H9 (cell line): ENCODE data around the gene COL27A1. TPM values are rescaled to one million over a fixed set of nuclear protein-coding genes. Genes with fewer than 3 reads are reported as not detected.

ENCODE experiments used
- DNase-seq: peaks from one replicate; pipeline ENCODE4 v3.0.0-alpha.2; 2017
- H2AFZ ChIP-seq: one replicate; pipeline ENCODE4 v1.6.1; 2013; ENCODE audit warnings: mild to moderate bottlenecking, low read length, control low read depth, moderate library complexity
- H2AK5ac ChIP-seq: 2 replicates; pipeline ENCODE4 v1.6.1; 2013; ENCODE audit warnings: low read length, control low read depth, mixed read lengths; ENCODE audit not compliant: insufficient read length
- H2BK120ac ChIP-seq: one replicate; pipeline ENCODE4 v1.6.1; 2013; ENCODE audit warnings: low read depth, mild to moderate bottlenecking, low read length, control low read depth, inconsistent platforms; ENCODE audit not compliant: poor library complexity, severe bottlenecking
- H2BK12ac ChIP-seq: 2 replicates; pipeline ENCODE4 v1.6.1; 2013; ENCODE audit warnings: low read length, control low read depth, mixed read lengths, low read depth; ENCODE audit not compliant: insufficient read length
- H2BK15ac ChIP-seq: 2 replicates; pipeline ENCODE4 v1.6.1; 2013; ENCODE audit warnings: low read depth, low read length, control low read depth
- H2BK20ac ChIP-seq: one replicate; pipeline ENCODE4 v1.6.1; 2013; ENCODE audit warnings: low read depth, mild to moderate bottlenecking, low read length, control low read depth, inconsistent platforms; ENCODE audit not compliant: poor library complexity, severe bottlenecking
- H2BK5ac ChIP-seq: 2 replicates; pipeline ENCODE4 v1.6.1; 2013; ENCODE audit warnings: low read length, control low read depth, mixed read lengths; ENCODE audit not compliant: insufficient read length
- H3K14ac ChIP-seq: 2 replicates; pipeline ENCODE4 v1.6.1; 2013; ENCODE audit warnings: low read length, control low read depth; ENCODE audit not compliant: insufficient read depth
- H3K18ac ChIP-seq: 2 replicates; pipeline ENCODE4 v1.6.1; 2013; ENCODE audit warnings: low read depth, mild to moderate bottlenecking, mixed read lengths, low read length, control low read depth; ENCODE audit not compliant: insufficient read length
- H3K23ac ChIP-seq: 2 replicates; pipeline ENCODE4 v1.6.1; 2013; ENCODE audit warnings: low read length, control low read depth, mixed read lengths, low read depth; ENCODE audit not compliant: insufficient read length
- H3K23me2 ChIP-seq: 2 replicates; pipeline ENCODE4 v1.6.1; 2013; ENCODE audit warnings: low read depth, mild to moderate bottlenecking, mixed read lengths, low read length, control low read depth; ENCODE audit not compliant: insufficient read length, poor library complexity, severe bottlenecking
- H3K27ac ChIP-seq: 2 replicates; pipeline ENCODE4 v1.5.1; 2013; ENCODE audit warnings: low read length, control low read depth, mixed read lengths, low read depth; ENCODE audit not compliant: insufficient read length
- H3K27me3 ChIP-seq: 2 replicates; pipeline ENCODE4 v1.6.1; 2013; ENCODE audit warnings: low read length, control low read depth, inconsistent platforms; ENCODE audit not compliant: insufficient read depth
- H3K4ac ChIP-seq: 2 replicates; pipeline ENCODE4 v1.6.1; 2013; ENCODE audit warnings: low read depth, mild to moderate bottlenecking, control low read depth, inconsistent platforms, low read length, moderate library complexity
- H3K4me1 ChIP-seq: 2 replicates; pipeline ENCODE4 v1.6.1; 2013; ENCODE audit warnings: low read length, control low read depth, inconsistent platforms; ENCODE audit not compliant: insufficient read depth
- H3K4me2 ChIP-seq: 2 replicates; pipeline ENCODE4 v1.6.1; 2013; ENCODE audit warnings: low read length, control low read depth, mixed read lengths; ENCODE audit not compliant: insufficient read length, insufficient read depth
- H3K56ac ChIP-seq: 2 replicates; pipeline ENCODE4 v1.6.1; 2013; ENCODE audit warnings: low read depth, mild to moderate bottlenecking, mixed read lengths, low read length, control low read depth; ENCODE audit not compliant: insufficient read length
- H3K79me1 ChIP-seq: 2 replicates; pipeline ENCODE4 v1.6.1; 2013; ENCODE audit warnings: low read depth, mild to moderate bottlenecking, moderate library complexity, low read length, control low read depth, inconsistent platforms; ENCODE audit not compliant: insufficient read depth, poor library complexity, severe bottlenecking
- H3K79me2 ChIP-seq: 2 replicates; pipeline ENCODE4 v1.6.1; 2013; ENCODE audit warnings: low read length, control low read depth, inconsistent platforms; ENCODE audit not compliant: insufficient read depth
- H3K9ac ChIP-seq: 2 replicates; pipeline ENCODE4 v1.6.1; 2013; ENCODE audit warnings: low read length, control low read depth, mixed read lengths; ENCODE audit not compliant: insufficient read length; ENCODE audit errors: extremely low read depth
- H3K9me3 ChIP-seq: one replicate; pipeline ENCODE4 v1.6.1; 2013; ENCODE audit warnings: low read depth, low read length, inconsistent platforms; ENCODE audit not compliant: control insufficient read depth
- H3T11ph ChIP-seq: one replicate; pipeline ENCODE4 v1.6.1; 2013; ENCODE audit warnings: mild to moderate bottlenecking, low read length, control low read depth, inconsistent platforms
- H4K20me1 ChIP-seq: one replicate; pipeline ENCODE4 v1.6.1; 2013; ENCODE audit not compliant: control insufficient read depth, insufficient read length, insufficient read depth
- H4K5ac ChIP-seq: 2 replicates; pipeline ENCODE4 v1.6.1; 2013; ENCODE audit warnings: low read depth, mild to moderate bottlenecking, mixed read lengths, low read length, control low read depth; ENCODE audit not compliant: insufficient read length
- H4K8ac ChIP-seq: replicated peaks from 2 replicates; pipeline ENCODE4 v1.6.1; 2013; ENCODE audit warnings: low read length, control low read depth, mixed read lengths, low read depth; ENCODE audit not compliant: insufficient read length
- H4K91ac ChIP-seq: 2 replicates; pipeline ENCODE4 v1.6.1; 2013; ENCODE audit warnings: low read depth, mild to moderate bottlenecking, moderate library complexity, mixed read lengths, low read length, control low read depth; ENCODE audit not compliant: insufficient read length
- H3K27ac Mint-ChIP-seq, 3 experiments: 2 replicates in 2 of 3; 3 replicates in 1 of 3; pipeline ENCODE4 v1.8.0; 2020 to 2021; ENCODE audit warnings: mixed read lengths in 3 of 3, mild to moderate bottlenecking in 1 of 3, moderate library complexity in 1 of 3
- H3K27me3 Mint-ChIP-seq: 2 replicates; pipeline ENCODE4 v1.8.0; 2021; ENCODE audit warnings: low read depth, mild to moderate bottlenecking, moderate library complexity, mixed read lengths
- H3K36me3 Mint-ChIP-seq, 3 experiments: 2 replicates in 2 of 3; 3 replicates in 1 of 3; pipeline ENCODE4 v1.8.0; 2020 to 2021; ENCODE audit warnings: low read depth in 3 of 3, mixed read lengths in 3 of 3; ENCODE audit not compliant: insufficient read depth in 1 of 3
- H3K4me1 Mint-ChIP-seq, 2 experiments: 2 replicates each; pipeline ENCODE4 v1.8.0; 2020; ENCODE audit warnings: mixed read lengths in 2 of 2
- H3K4me3 Mint-ChIP-seq, 2 experiments: 2 replicates in 1 of 2; 3 replicates in 1 of 2; pipeline ENCODE4 v1.8.0; 2020 to 2021; ENCODE audit warnings: mild to moderate bottlenecking in 2 of 2, mixed read lengths in 2 of 2, moderate library complexity in 1 of 2
- H3K9me3 Mint-ChIP-seq, 2 experiments: 2 replicates in 1 of 2; 3 replicates in 1 of 2; pipeline ENCODE4 v1.8.0; 2020; ENCODE audit warnings: mild to moderate bottlenecking in 2 of 2, mixed read lengths in 2 of 2, moderate library complexity in 1 of 2
- CTCF ChIP-seq: fragments of 200-600 bp; sonication (generic); conservative IDR thresholded peaks from 3 replicates; pipeline ENCODE4 v1.8.0; 2021; ENCODE audit warnings: antibody characterized with exemption, mild to moderate bottlenecking
- WGBS: extraction: QIAGEN DNeasy Blood & Tissue Kit; methylation state at CpG from one replicate; pipeline ENCODE4 v1.1.7; 2013; ENCODE audit warnings: missing lambda C conversion rate, low lambda C conversion rate, mixed read lengths; ENCODE audit not compliant: insufficient read length; ENCODE audit errors: extremely low coverage; 5-methylcytosine and 5-hydroxymethylcytosine counted together
- total RNA-seq: library from RNA; stranded (reverse); gene quantifications from 2 replicates; pipeline ENCODE4 v1.2.1, GENCODE V29; 2021

The COL27A1 gene
- total RNA-seq, 1 experiment from 2014 or later, result 17.9 TPM

GRCh38 chr9:114216081-114216480 is 60.7 kb downstream of the COL27A1 start:
- Histone ChIP-seq H3K23ac (no peak overlapping the region), H3K27ac (no peak overlapping the region), H3K9me3 (no peaks in the 10 kb centered on the region), H3K4me1 (no peaks in the 10 kb centered on the region), H3K4ac (no peak overlapping the region), H3K27me3 (no peaks in the 10 kb centered on the region), H2BK15ac (no peak overlapping the region), H3T11ph (no peak overlapping the region), H2BK12ac (no peak overlapping the region), H2BK120ac (no peak overlapping the region), H3K56ac (no peak overlapping the region), H3K79me2 (no peaks in the 10 kb centered on the region), H2BK5ac (no peak overlapping the region), H4K91ac (no peak overlapping the region), H4K5ac (no peak overlapping the region), H3K23me2 (no peaks in the 10 kb centered on the region), H4K8ac (no peak overlapping the region), H3K79me1 (no peaks in the 10 kb centered on the region), H2AK5ac (no peak overlapping the region), H2BK20ac (no peak overlapping the region), H3K9ac (no peak overlapping the region), H3K18ac (no peak overlapping the region), H3K14ac (no peak overlapping the region), H2AFZ (no peak overlapping the region), H4K20me1 (no peaks in the 10 kb centered on the region), H3K4me2 (no peak overlapping the region)
- no peak for DNase-seq
- Mint-ChIP-seq H3K27me3 (no peaks in the 10 kb centered on the region), H3K36me3 (peaks cover 0 to 7% (median 0%) of the 10 kb centered on the region in 3 experiments; a peak in 2 of 7 replicates), H3K27ac (peak overlapping the region in 1 of 3 experiments; percentile 72; a peak in 1 of 7 replicates), H3K4me3 (no peak overlapping the region), H3K4me1 (peaks cover 0 to 13% of the 10 kb centered on the region in 2 experiments; a peak in 2 of 4 replicates), H3K9me3 (no peaks in the 10 kb centered on the region)
- TF ChIP-seq CTCF, result no peak
- no CpG with 5 or more reads among the region's 7 CpGs for WGBS
